ENCODE results near the gene PTPRN2. TPM values are rescaled to one million over a fixed set of nuclear protein-coding genes. Genes with fewer than 3 reads are reported as not detected.

PTPRN2 gene
- total and polyA plus RNA-seq, 2 of the 13 experiments (the other 11 are each of a cell fraction or from before 2014, with no cell fraction given): 2.5 to 24.2 TPM

- no peak overlapping the region for H2AFZ ChIP-seq (ENCODE audit: low read length)
- no peaks in the 10 kb centered on the region for H3K36me3 ChIP-seq (replicated peaks in 1 of 2; ENCODE audit: control insufficient read depth in 1 of 2, insufficient read depth in 2 of 2, low read length in 2 of 2)
- H3K9ac ChIP-seq (ENCODE audit: insufficient read depth, low read depth, low read length): no peak overlapping the region
- H3K4me2 ChIP-seq (ENCODE audit: low read depth, low read length): no peak overlapping the region
- WGBS (ENCODE audit: low lambda C conversion rate): 78% methylated on average over 4 of the region's 12 CpGs
- BruUV-seq (replicated peaks): no TSS peak
- no peak overlapping the region for H3K4me3 ChIP-seq (replicated peaks in 1 of 3; ENCODE audit: insufficient read depth in 1 of 3, low read depth in 2 of 3, low read length in 3 of 3)
- TF ChIP-seq HMG20B (CRISPR knock-in tag; conservative IDR thresholded peaks at IDR 0.05) (no peak), TFE3 (CRISPR knock-in tag; IDR thresholded peaks at IDR 0.05) (no peak), ZNF570 (CRISPR knock-in tag; IDR thresholded peaks at IDR 0.05; ENCODE audit: borderline replicate concordance) (no peak), ZNF10 (CRISPR knock-in tag; IDR thresholded peaks at IDR 0.05; ENCODE audit: borderline replicate concordance, low read depth) (no peak)
- TF ChIP-seq, protein P1, sequence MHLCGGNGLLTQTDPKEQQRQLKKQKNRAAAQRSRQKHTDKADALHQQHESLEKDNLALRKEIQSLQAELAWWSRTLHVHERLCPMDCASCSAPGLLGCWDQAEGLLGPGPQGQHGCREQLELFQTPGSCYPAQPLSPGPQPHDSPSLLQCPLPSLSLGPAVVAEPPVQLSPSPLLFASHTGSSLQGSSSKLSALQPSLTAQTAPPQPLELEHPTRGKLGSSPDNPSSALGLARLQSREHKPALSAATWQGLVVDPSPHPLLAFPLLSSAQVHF (CRISPR knock-in tag; IDR thresholded peaks at IDR 0.05): no peak
- TF ChIP-seq, protein P2, sequence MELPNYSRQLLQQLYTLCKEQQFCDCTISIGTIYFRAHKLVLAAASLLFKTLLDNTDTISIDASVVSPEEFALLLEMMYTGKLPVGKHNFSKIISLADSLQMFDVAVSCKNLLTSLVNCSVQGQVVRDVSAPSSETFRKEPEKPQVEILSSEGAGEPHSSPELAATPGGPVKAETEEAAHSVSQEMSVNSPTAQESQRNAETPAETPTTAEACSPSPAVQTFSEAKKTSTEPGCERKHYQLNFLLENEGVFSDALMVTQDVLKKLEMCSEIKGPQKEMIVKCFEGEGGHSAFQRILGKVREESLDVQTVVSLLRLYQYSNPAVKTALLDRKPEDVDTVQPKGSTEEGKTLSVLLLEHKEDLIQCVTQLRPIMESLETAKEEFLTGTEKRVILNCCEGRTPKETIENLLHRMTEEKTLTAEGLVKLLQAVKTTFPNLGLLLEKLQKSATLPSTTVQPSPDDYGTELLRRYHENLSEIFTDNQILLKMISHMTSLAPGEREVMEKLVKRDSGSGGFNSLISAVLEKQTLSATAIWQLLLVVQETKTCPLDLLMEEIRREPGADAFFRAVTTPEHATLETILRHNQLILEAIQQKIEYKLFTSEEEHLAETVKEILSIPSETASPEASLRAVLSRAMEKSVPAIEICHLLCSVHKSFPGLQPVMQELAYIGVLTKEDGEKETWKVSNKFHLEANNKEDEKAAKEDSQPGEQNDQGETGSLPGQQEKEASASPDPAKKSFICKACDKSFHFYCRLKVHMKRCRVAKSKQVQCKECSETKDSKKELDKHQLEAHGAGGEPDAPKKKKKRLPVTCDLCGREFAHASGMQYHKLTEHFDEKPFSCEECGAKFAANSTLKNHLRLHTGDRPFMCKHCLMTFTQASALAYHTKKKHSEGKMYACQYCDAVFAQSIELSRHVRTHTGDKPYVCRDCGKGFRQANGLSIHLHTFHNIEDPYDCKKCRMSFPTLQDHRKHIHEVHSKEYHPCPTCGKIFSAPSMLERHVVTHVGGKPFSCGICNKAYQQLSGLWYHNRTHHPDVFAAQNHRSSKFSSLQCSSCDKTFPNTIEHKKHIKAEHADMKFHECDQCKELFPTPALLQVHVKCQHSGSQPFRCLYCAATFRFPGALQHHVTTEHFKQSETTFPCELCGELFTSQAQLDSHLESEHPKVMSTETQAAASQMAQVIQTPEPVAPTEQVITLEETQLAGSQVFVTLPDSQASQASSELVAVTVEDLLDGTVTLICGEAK (IDR thresholded peaks at IDR 0.05): no peak
- TF ChIP-seq, protein P2 (CRISPR knock-in tag; IDR thresholded peaks at IDR 0.05): no peak
- in situ Hi-C loops (cut with HindIII; ENCODE audit: extremely low pct_ligation_motif_present, low pct_unique_long_range_greater_than_20kb): no loop called here
- 0 out of 2 replicates have a peak, but pooled peaks cover 3% of the 10 kb centered on the region for H4K20me1 ChIP-seq (ENCODE audit: insufficient read depth, low read length)
- DNase-seq (ENCODE audit: low spot score) (no peak), FAIRE-seq (no peak), ATAC-seq (no peak)
- no peaks in the 10 kb centered on the region for H3K9me3 ChIP-seq (ENCODE audit: low read length)
- H3K79me2 ChIP-seq (ENCODE audit: insufficient read depth, low read length): no peaks in the 10 kb centered on the region
- intact Hi-C loops (cut with micrococcal nuclease; ENCODE audit: unreplicated experiment): no loop called here
- ChIA-PET CTCF (ENCODE audit: low intra/inter-chr PET ratio, low total read pairs) (no interaction called here), POLR2A (no interaction called here)
- H3K4me1 ChIP-seq (ENCODE audit: insufficient read depth, low read length): no peaks in the 10 kb centered on the region
- H3K27ac ChIP-seq (ENCODE audit: extremely low read length, insufficient read depth, low read length): no peak overlapping the region
- H3K27me3 ChIP-seq (ENCODE audit: control insufficient read depth in 1 of 2, insufficient read depth in 2 of 2, low read length in 2 of 2): 0 out of 5 replicates have a peak, but pooled peaks cover 0 to 2% of the 10 kb centered on the region in 2 experiments
Observed at GRCh38 chr7:157864911-157865310, 722.7 kb downstream of the PTPRN2 start.
